Esophagus squamous epithelium (tissue), 4 donors: ENCODE measurements around the gene ADARB2.

ENCODE experiments used
- CTCF ChIP-seq, 6 experiments: fragments of 450-650 bp in 4 of 6; fragments of 200-600 bp in 2 of 6; sonication (generic) in 2 of 6; IDR thresholded peaks; one replicate each; pipeline ENCODE4 v1.5.1; 2016 to 2019; ENCODE audit warnings: antibody characterized with exemption in 6 of 6, mild to moderate bottlenecking in 4 of 6, moderate library complexity in 4 of 6
- POLR2A ChIP-seq, 4 donors: fragments of 450-650 bp; IDR thresholded peaks; one replicate each; pipeline ENCODE4 v1.6.1; 2017; ENCODE audit warnings: antibody characterized with exemption in 4 of 4, mild to moderate bottlenecking in 4 of 4, moderate library complexity in 3 of 4

- TF ChIP-seq CTCF (IDR thresholded peaks at IDR 0.05) (no peak), POLR2A (IDR thresholded peaks at IDR 0.05) (no peak)
Observed at GRCh38 chr10:1395025-1395480, 342.3 kb downstream of the ADARB2 start.
